Spinal cord (tissue), 10 donors: ENCODE data around the gene HOXD13. TPM values are rescaled to one million over a fixed set of nuclear protein-coding genes. Genes with fewer than 3 reads are reported as not detected.

Experiments
- DNase-seq, 6 donors: peaks; one replicate each; pipeline versions ENCODE4 v3.0.0 to v3.0.0-alpha.2; 2013 to 2015; ENCODE audit warnings: low spot score in 6 of 6, low read depth in 4 of 6
- H3K27ac ChIP-seq: one replicate; pipeline ENCODE4 v1.5.1; 2013; ENCODE audit warnings: low read depth, low read length, control low read depth
- H3K27me3 ChIP-seq: one replicate; pipeline ENCODE4 v1.6.1; 2013; ENCODE audit warnings: low read length; ENCODE audit not compliant: control insufficient read depth, insufficient read depth
- H3K36me3 ChIP-seq: one replicate; pipeline ENCODE4 v1.6.1; 2013; ENCODE audit warnings: low read length; ENCODE audit not compliant: control insufficient read depth, insufficient read depth
- H3K4me1 ChIP-seq: one replicate; pipeline ENCODE4 v1.6.1; 2013; ENCODE audit warnings: low read length; ENCODE audit not compliant: control insufficient read depth, insufficient read depth
- H3K4me3 ChIP-seq: one replicate; pipeline ENCODE4 v1.5.1; 2013; ENCODE audit warnings: low read depth, low read length, control low read depth
- H3K9me3 ChIP-seq: one replicate; pipeline ENCODE4 v1.6.1; 2013; ENCODE audit warnings: low read length; ENCODE audit not compliant: control insufficient read depth, insufficient read depth
- WGBS: methylation state at CpG from one replicate; pipeline ENCODE4 v1.1.5; 2013; ENCODE audit warnings: missing lambda C conversion rate; ENCODE audit not compliant: insufficient coverage; 5-methylcytosine and 5-hydroxymethylcytosine counted together
- polyA plus RNA-seq, 2 donors: library from polyadenylated mRNA; unstranded; fragments of 120-200 nt; gene quantifications; one replicate each; pipeline ENCODE4 v1.2.1, GENCODE V29; 2013; ENCODE audit not compliant: insufficient read length in 2 of 2
- total RNA-seq, 2 donors: library from RNA; depleted of rRNA in 1 of 2; stranded (reverse); fragments of 120-200 nt in 1 of 2; fragments of >200 nt in 1 of 2; gene quantifications; one replicate each; pipeline versions ENCODE4 v1.2.3 to v1.2.4, GENCODE V29; 2013 to 2014
- donor health status: healthy.

The HOXD13 gene
- total and polyA plus RNA-seq, 4 donors: 0.10 TPM; not detected in 3

GRCh38 chr2:176080540-176081375, 11.8 kb upstream of the HOXD13 start:
- under 1% methylated on average over 60 of the region's 68 CpGs for WGBS

GRCh38 chr2:176081376-176081836, 11.1 kb upstream of the HOXD13 start:
- no peak overlapping the region for H3K4me3 ChIP-seq
- peaks cover 57% of the 10 kb centered on the region for H3K4me1 ChIP-seq
- H3K36me3 ChIP-seq: no peaks in the 10 kb centered on the region
- no peak overlapping the region for H3K27ac ChIP-seq
- 1% methylated on average over 5 of the region's 17 CpGs for WGBS
- DNase-seq: peak in 2 of 6 donors; percentile 71 to 83
- H3K9me3 ChIP-seq: no peaks in the 10 kb centered on the region
- H3K27me3 ChIP-seq: peaks cover 97% of the 10 kb centered on the region

More at GRCh38 chr2:176080540-176081375, 11.8 kb upstream of the HOXD13 start:
- H3K36me3 ChIP-seq: no peaks in the 10 kb centered on the region
- peaks cover 50% of the 10 kb centered on the region for H3K4me1 ChIP-seq
- H3K27ac ChIP-seq: no peak overlapping the region
- H3K27me3 ChIP-seq: peaks cover 97% of the 10 kb centered on the region
- DNase-seq: peak in 2 of 6 donors; percentile 43 to 71
- H3K9me3 ChIP-seq: no peaks in the 10 kb centered on the region
- no peak overlapping the region for H3K4me3 ChIP-seq

GRCh38 chr2:176081837-176082524, 10.5 kb upstream of the HOXD13 start:
- Histone ChIP-seq H3K4me3 (no peak overlapping the region), H3K4me1 (peaks cover 58% of the 10 kb centered on the region), H3K9me3 (no peaks in the 10 kb centered on the region), H3K27me3 (peaks cover 97% of the 10 kb centered on the region), H3K27ac (no peak overlapping the region), H3K36me3 (no peaks in the 10 kb centered on the region)
- WGBS: under 1% methylated on average over 60 of the region's 62 CpGs
- DNase-seq: peak in 2 of 6 donors; percentile 63 to 65

GRCh38 chr2:176082525-176082823, 10.0 kb upstream of the HOXD13 start:
- Histone ChIP-seq H3K27ac (no peak overlapping the region), H3K27me3 (peaks cover 97% of the 10 kb centered on the region), H3K4me3 (no peak overlapping the region), H3K9me3 (no peaks in the 10 kb centered on the region), H3K4me1 (peaks cover 58% of the 10 kb centered on the region), H3K36me3 (no peaks in the 10 kb centered on the region)
- no peak for DNase-seq
- 11% methylated on average over 3 of the region's 10 CpGs for WGBS

- peaks cover 98% of the 10 kb centered on the region for H3K27me3 ChIP-seq
- WGBS: 1% methylated on average over 66 of the region's 66 CpGs
- no peak overlapping the region for H3K27ac ChIP-seq
- peaks cover 62% of the 10 kb centered on the region for H3K4me1 ChIP-seq
- H3K4me3 ChIP-seq: no peak overlapping the region
- H3K36me3 ChIP-seq: no peaks in the 10 kb centered on the region
- H3K9me3 ChIP-seq: no peaks in the 10 kb centered on the region
- peak in 1 of 6 donors; percentile 41 for DNase-seq
Observed at GRCh38 chr2:176082824-176083751, 9.4 kb upstream of the HOXD13 start.

GRCh38 chr2:176083796-176084261, 8.7 kb upstream of the HOXD13 start, which contains the start of gene EVX2:
TSS of gene EVX2 (minus strand) at chr2:176083962. CDS start at chr2:176083776, 186 bp downstream.
- peak in 2 of 6 donors; percentile 42 to 43 for DNase-seq
- H3K27ac ChIP-seq: no peak within 1 kb of the TSS
- H3K36me3 ChIP-seq: no peaks in the 10 kb centered on the region
- no peak within 1 kb of the TSS for H3K4me3 ChIP-seq
- H3K27me3 ChIP-seq: peaks cover 98% of the 10 kb centered on the region
- no peaks in the 10 kb centered on the region for H3K9me3 ChIP-seq
- WGBS: 3% methylated on average over 11 of the region's 27 CpGs
- peaks cover 66% of the 10 kb centered on the region for H3K4me1 ChIP-seq

GRCh38 chr2:176084611-176085119, 7.9 kb upstream of the HOXD13 start:
- Histone ChIP-seq H3K36me3 (no peaks in the 10 kb centered on the region), H3K4me1 (peaks cover 59% of the 10 kb centered on the region), H3K27me3 (peaks cover 98% of the 10 kb centered on the region), H3K4me3 (no peak overlapping the region), H3K9me3 (no peaks in the 10 kb centered on the region), H3K27ac (no peak overlapping the region)
- peak in 1 of 6 donors; percentile 54 for DNase-seq
- WGBS: 2% methylated on average over 24 of the region's 26 CpGs

- no peak overlapping the region for H3K4me3 ChIP-seq
- under 1% methylated on average over 29 of the region's 40 CpGs for WGBS
- H3K27ac ChIP-seq: no peak overlapping the region
- no peaks in the 10 kb centered on the region for H3K9me3 ChIP-seq
- peaks cover 100% of the 10 kb centered on the region for H3K27me3 ChIP-seq
- H3K36me3 ChIP-seq: no peaks in the 10 kb centered on the region
- peaks cover 55% of the 10 kb centered on the region for H3K4me1 ChIP-seq
- DNase-seq: no peak
Observed at GRCh38 chr2:176085120-176085788, 7.3 kb upstream of the HOXD13 start.
